Measurements from ENCODE around the gene ZC3H15. TPM values are rescaled to one million over a fixed set of nuclear protein-coding genes. Genes with fewer than 3 reads are reported as not detected.

ZC3H15 gene
- total and polyA plus RNA-seq, 2 experiments from 2014 or later = 75.6 to 281 TPM

DNA sequence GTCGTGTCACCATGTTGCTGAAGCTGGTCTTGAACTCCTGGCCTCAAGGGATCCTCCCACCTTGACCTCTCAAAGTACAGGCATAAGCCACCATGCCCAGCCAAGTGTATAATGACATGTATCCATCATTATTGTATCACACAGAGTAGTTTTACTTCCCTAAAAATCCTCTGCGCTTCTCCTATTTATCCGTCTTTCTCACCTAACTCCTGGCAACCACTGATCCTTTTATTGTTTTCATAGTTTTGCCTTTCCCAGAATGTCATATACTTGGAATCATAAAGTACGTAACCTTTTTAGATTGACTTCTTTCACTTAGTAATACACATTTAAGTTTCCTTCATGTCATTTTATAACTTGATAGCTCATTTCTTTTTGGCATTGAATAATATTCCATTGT is 51.0 kb downstream of the ZC3H15 start:
- Mint-ChIP-seq H3K27me3 (ENCODE audit: insufficient read depth, low read depth, poor library complexity) (no peaks in the 10 kb centered on the region), H3K27ac (no peak overlapping the region), H3K9me3 (no peaks in the 10 kb centered on the region), H3K4me1 (peaks cover 16% of the 10 kb centered on the region), H3K36me3 (ENCODE audit: low read depth) (no peaks in the 10 kb centered on the region), H3K4me3 (no peak overlapping the region)
- TF ChIP-seq ZNF331 (CRISPR knock-in tag; IDR thresholded peaks at IDR 0.05; ENCODE audit: low read depth) (no peak), ZNF114 (CRISPR knock-in tag; IDR thresholded peaks at IDR 0.05) (no peak), CREB1 (CRISPR knock-in tag; IDR thresholded peaks at IDR 0.05; ENCODE audit: low read depth) (no peak), ETS1 (IDR thresholded peaks at IDR 0.05) (no peak), EZH2 (IDR thresholded peaks at IDR 0.05; ENCODE audit: low read depth, unreplicated experiment) (no peak), POLR2AphosphoS5 (IDR thresholded peaks at IDR 0.05; ENCODE audit: low read depth) (no peak), CTCF (conservative IDR thresholded peaks at IDR 0.05; ENCODE audit: low read depth in 2 of 2) (no peak), EZH2phosphoT487 (IDR thresholded peaks at IDR 0.05; ENCODE audit: unreplicated experiment) (no peak), JUNB (IDR thresholded peaks at IDR 0.05; ENCODE audit: unreplicated experiment) (no peak), STAT1 (IDR thresholded peaks at IDR 0.05; ENCODE audit: unreplicated experiment) (no peak), NANOG (IDR thresholded peaks at IDR 0.05; ENCODE audit: borderline replicate concordance) (no peak)
- TF ChIP-seq, protein P1, sequence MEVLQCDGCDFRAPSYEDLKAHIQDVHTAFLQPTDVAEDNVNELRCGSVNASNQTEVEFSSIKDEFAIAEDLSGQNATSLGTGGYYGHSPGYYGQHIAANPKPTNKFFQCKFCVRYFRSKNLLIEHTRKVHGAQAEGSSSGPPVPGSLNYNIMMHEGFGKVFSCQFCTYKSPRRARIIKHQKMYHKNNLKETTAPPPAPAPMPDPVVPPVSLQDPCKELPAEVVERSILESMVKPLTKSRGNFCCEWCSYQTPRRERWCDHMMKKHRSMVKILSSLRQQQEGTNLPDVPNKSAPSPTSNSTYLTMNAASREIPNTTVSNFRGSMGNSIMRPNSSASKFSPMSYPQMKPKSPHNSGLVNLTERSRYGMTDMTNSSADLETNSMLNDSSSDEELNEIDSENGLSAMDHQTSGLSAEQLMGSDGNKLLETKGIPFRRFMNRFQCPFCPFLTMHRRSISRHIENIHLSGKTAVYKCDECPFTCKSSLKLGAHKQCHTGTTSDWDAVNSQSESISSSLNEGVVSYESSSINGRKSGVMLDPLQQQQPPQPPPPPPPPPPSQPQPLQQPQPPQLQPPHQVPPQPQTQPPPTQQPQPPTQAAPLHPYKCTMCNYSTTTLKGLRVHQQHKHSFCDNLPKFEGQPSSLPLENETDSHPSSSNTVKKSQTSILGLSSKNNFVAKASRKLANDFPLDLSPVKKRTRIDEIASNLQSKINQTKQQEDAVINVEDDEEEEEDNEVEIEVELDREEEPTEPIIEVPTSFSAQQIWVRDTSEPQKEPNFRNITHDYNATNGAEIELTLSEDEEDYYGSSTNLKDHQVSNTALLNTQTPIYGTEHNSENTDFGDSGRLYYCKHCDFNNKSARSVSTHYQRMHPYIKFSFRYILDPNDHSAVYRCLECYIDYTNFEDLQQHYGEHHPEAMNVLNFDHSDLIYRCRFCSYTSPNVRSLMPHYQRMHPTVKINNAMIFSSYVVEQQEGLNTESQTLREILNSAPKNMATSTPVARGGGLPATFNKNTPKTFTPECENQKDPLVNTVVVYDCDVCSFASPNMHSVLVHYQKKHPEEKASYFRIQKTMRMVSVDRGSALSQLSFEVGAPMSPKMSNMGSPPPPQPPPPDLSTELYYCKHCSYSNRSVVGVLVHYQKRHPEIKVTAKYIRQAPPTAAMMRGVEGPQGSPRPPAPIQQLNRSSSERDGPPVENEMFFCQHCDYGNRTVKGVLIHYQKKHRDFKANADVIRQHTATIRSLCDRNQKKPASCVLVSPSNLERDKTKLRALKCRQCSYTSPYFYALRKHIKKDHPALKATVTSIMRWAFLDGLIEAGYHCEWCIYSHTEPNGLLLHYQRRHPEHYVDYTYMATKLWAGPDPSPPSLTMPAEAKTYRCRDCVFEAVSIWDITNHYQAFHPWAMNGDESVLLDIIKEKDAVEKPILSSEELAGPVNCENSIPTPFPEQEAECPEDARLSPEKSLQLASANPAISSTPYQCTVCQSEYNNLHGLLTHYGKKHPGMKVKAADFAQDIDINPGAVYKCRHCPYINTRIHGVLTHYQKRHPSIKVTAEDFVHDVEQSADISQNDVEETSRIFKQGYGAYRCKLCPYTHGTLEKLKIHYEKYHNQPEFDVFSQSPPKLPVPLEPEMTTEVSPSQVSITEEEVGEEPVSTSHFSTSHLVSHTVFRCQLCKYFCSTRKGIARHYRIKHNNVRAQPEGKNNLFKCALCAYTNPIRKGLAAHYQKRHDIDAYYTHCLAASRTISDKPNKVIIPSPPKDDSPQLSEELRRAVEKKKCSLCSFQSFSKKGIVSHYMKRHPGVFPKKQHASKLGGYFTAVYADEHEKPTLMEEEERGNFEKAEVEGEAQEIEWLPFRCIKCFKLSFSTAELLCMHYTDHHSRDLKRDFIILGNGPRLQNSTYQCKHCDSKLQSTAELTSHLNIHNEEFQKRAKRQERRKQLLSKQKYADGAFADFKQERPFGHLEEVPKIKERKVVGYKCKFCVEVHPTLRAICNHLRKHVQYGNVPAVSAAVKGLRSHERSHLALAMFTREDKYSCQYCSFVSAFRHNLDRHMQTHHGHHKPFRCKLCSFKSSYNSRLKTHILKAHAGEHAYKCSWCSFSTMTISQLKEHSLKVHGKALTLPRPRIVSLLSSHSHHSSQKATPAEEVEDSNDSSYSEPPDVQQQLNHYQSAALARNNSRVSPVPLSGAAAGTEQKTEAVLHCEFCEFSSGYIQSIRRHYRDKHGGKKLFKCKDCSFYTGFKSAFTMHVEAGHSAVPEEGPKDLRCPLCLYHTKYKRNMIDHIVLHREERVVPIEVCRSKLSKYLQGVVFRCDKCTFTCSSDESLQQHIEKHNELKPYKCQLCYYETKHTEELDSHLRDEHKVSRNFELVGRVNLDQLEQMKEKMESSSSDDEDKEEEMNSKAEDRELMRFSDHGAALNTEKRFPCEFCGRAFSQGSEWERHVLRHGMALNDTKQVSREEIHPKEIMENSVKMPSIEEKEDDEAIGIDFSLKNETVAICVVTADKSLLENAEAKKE (CRISPR knock-in tag; IDR thresholded peaks at IDR 0.05) = no peak
- TF ChIP-seq, protein P2, sequence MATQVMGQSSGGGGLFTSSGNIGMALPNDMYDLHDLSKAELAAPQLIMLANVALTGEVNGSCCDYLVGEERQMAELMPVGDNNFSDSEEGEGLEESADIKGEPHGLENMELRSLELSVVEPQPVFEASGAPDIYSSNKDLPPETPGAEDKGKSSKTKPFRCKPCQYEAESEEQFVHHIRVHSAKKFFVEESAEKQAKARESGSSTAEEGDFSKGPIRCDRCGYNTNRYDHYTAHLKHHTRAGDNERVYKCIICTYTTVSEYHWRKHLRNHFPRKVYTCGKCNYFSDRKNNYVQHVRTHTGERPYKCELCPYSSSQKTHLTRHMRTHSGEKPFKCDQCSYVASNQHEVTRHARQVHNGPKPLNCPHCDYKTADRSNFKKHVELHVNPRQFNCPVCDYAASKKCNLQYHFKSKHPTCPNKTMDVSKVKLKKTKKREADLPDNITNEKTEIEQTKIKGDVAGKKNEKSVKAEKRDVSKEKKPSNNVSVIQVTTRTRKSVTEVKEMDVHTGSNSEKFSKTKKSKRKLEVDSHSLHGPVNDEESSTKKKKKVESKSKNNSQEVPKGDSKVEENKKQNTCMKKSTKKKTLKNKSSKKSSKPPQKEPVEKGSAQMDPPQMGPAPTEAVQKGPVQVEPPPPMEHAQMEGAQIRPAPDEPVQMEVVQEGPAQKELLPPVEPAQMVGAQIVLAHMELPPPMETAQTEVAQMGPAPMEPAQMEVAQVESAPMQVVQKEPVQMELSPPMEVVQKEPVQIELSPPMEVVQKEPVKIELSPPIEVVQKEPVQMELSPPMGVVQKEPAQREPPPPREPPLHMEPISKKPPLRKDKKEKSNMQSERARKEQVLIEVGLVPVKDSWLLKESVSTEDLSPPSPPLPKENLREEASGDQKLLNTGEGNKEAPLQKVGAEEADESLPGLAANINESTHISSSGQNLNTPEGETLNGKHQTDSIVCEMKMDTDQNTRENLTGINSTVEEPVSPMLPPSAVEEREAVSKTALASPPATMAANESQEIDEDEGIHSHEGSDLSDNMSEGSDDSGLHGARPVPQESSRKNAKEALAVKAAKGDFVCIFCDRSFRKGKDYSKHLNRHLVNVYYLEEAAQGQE (IDR thresholded peaks at IDR 0.05; ENCODE audit: unreplicated experiment) = no peak
- Histone ChIP-seq H3K9me2 (ENCODE audit: insufficient read depth) (no peaks in the 10 kb centered on the region), H3K4me3 (no peak overlapping the region), H3K4me2 (no peak overlapping the region), H3K27ac (ENCODE audit: low read depth) (no peak overlapping the region), H4K20me1 (replicated peaks; ENCODE audit: insufficient read depth) (no peaks in the 10 kb centered on the region), H2AFZ (no peak overlapping the region), H3K36me3 (ENCODE audit: insufficient read depth) (no peaks in the 10 kb centered on the region), H3F3A (replicated peaks; ENCODE audit: low read depth) (no peaks in the 10 kb centered on the region), H3K27me3 (ENCODE audit: insufficient read depth) (no peaks in the 10 kb centered on the region), H3K79me2 (replicated peaks; ENCODE audit: insufficient read depth) (no peaks in the 10 kb centered on the region), H3K4me1 (ENCODE audit: insufficient read depth) (peaks cover 12% of the 10 kb centered on the region)
- ATAC-seq = no peak
- DNase-seq (ENCODE audit: low spot score) = no peak

Data from GM23338 (cell line).